MCF 10A (cell line): Measurements from ENCODE around the gene TARS1. TPM values are rescaled to one million over a fixed set of nuclear protein-coding genes. Genes with fewer than 3 reads are reported as not detected.
"Not testable (repeated sequence)": the region's sequence is repeated elsewhere in the genome, so short reads cannot be mapped to it uniquely, and the experiment has no call there.

Source experiments
- BruUV-seq: library from RNA; stranded (reverse); fragments of 400-500 nt; replicated peaks from 2 replicates; lab custom pipeline; 2021; lab: Mats Ljungman, UMichigan
- CTCF ChIA-PET: fragments of 300-600 bp; sonication (Branson Sonifier 250); formaldehyde crosslinking; extraction: SDS; loops from one replicate; lab custom pipeline; 2021; ENCODE audit warnings: antibody characterized with exemption, inconsistent platforms; lab: Yijun Ruan, JAX
- POLR2A ChIA-PET: fragments of 300-600, 350-650 bp; sonication (Branson Sonifier 250); formaldehyde crosslinking; extraction: SDS; loops from one replicate; lab custom pipeline; 2020; ENCODE audit warnings: antibody characterized with exemption, inconsistent platforms; lab: Yijun Ruan, JAX
- DNase-seq: peaks from one replicate; pipeline ENCODE4 v3.0.0-alpha.2; 2018; ENCODE audit not compliant: unreplicated experiment
- H3K27ac Mint-ChIP-seq: one replicate; pipeline ENCODE4 v1.8.0; 2022; ENCODE audit warnings: mild to moderate bottlenecking, low read depth, mixed read lengths; ENCODE audit not compliant: unreplicated experiment
- H3K27me3 Mint-ChIP-seq: one replicate; pipeline ENCODE4 v1.8.0; 2022; ENCODE audit warnings: mixed read lengths; ENCODE audit not compliant: insufficient read depth, unreplicated experiment
- H3K36me3 Mint-ChIP-seq: one replicate; pipeline ENCODE4 v1.8.0; 2022; ENCODE audit warnings: mild to moderate bottlenecking, moderate library complexity, mixed read lengths; ENCODE audit not compliant: insufficient read depth, unreplicated experiment
- H3K4me1 Mint-ChIP-seq: one replicate; pipeline ENCODE4 v1.8.0; 2022; ENCODE audit warnings: mixed read lengths; ENCODE audit not compliant: insufficient read depth, unreplicated experiment
- H3K4me3 Mint-ChIP-seq: one replicate; pipeline ENCODE4 v1.8.0; 2022; ENCODE audit warnings: mild to moderate bottlenecking, moderate library complexity, mixed read lengths; ENCODE audit not compliant: unreplicated experiment
- H3K9me3 Mint-ChIP-seq: one replicate; pipeline ENCODE4 v1.8.0; 2022; ENCODE audit warnings: mixed read lengths; ENCODE audit not compliant: unreplicated experiment
- CTCF ChIP-seq: fragments of 200-600 bp; IDR thresholded peaks from one replicate; pipeline ENCODE4 v1.8.0; 2022; ENCODE audit warnings: antibody characterized with exemption, mild to moderate bottlenecking; ENCODE audit not compliant: unreplicated experiment
- intact Hi-C: fragments of 100-400 bp; cut with micrococcal nuclease; formaldehyde crosslinking; loops from 2 replicates; pipeline ENCODE4 v1.14.1; 2022
- total RNA-seq: library from RNA; stranded (reverse); gene quantifications from 2 replicates; pipeline ENCODE4 v1.2.3, GENCODE V29; 2022

TARS1 gene
- total RNA-seq, 1 experiment from 2014 or later = 469 TPM

- no peak overlapping the region for H3K27ac Mint-ChIP-seq
- DNase-seq = no peak
- H3K9me3 Mint-ChIP-seq = peaks cover 11% of the 10 kb centered on the region
- CTCF ChIA-PET = interaction anchor here (0.6 to 1.8 kb wide), 6 partner anchors 9 to 539 kb away, joined by 3 to 9 read pairs (median 4); no protein-coding TSS in a partner anchor
- no TSS peak for BruUV-seq
- no peaks in the 10 kb centered on the region for H3K4me1 Mint-ChIP-seq
- H3K36me3 Mint-ChIP-seq = no peaks in the 10 kb centered on the region
- POLR2A ChIA-PET = interaction anchor here (0.6 kb wide), 1 partner anchor 571 kb away, joined by 3 read pairs; no protein-coding TSS in a partner anchor
- no peak overlapping the region for H3K4me3 Mint-ChIP-seq
- H3K27me3 Mint-ChIP-seq = no peaks in the 10 kb centered on the region
- intact Hi-C loops = no loop called here
- TF ChIP-seq CTCF = no peak
Observed at GRCh38 chr5:33430983-33431382, 9.8 kb upstream of the TARS1 start.

DNA sequence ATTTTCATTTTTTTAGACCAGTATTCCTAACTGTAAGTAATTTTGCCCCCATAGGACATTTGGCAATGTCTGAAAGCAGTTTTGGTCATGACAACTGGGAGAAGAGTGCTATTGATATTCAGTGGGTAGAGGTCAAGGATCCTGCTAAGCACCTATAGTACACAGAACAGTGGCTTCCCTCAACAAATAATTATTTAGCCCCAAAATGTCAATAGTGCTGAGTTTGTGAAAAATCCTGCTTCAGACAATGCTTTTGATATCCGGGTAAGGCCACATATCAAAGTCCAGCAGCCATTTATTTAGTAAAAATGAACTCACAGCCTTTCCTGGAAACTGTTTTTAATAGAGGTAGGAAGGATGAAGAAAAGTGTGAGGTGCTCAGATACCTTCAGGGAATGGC, 8.1 kb upstream of the TARS1 start:
- no peak for DNase-seq
- BruUV-seq = no TSS peak
- POLR2A ChIA-PET = no interaction called here
- CTCF ChIA-PET = interaction anchor here (0.5 to 4.1 kb wide), 5 partner anchors 9 to 1201 kb away, joined by 3 to 72 read pairs (median 6); partner anchors contain the start of gene RXFP3
- TF ChIP-seq CTCF = no peak
- H3K27ac Mint-ChIP-seq = no peak overlapping the region
- H3K4me3 Mint-ChIP-seq = no peak overlapping the region
- H3K4me1 Mint-ChIP-seq = no peaks in the 10 kb centered on the region
- intact Hi-C loops = no loop called here
- no peaks in the 10 kb centered on the region for H3K36me3 Mint-ChIP-seq
- H3K27me3 Mint-ChIP-seq = no peaks in the 10 kb centered on the region
- peaks cover 11% of the 10 kb centered on the region for H3K9me3 Mint-ChIP-seq

DNA sequence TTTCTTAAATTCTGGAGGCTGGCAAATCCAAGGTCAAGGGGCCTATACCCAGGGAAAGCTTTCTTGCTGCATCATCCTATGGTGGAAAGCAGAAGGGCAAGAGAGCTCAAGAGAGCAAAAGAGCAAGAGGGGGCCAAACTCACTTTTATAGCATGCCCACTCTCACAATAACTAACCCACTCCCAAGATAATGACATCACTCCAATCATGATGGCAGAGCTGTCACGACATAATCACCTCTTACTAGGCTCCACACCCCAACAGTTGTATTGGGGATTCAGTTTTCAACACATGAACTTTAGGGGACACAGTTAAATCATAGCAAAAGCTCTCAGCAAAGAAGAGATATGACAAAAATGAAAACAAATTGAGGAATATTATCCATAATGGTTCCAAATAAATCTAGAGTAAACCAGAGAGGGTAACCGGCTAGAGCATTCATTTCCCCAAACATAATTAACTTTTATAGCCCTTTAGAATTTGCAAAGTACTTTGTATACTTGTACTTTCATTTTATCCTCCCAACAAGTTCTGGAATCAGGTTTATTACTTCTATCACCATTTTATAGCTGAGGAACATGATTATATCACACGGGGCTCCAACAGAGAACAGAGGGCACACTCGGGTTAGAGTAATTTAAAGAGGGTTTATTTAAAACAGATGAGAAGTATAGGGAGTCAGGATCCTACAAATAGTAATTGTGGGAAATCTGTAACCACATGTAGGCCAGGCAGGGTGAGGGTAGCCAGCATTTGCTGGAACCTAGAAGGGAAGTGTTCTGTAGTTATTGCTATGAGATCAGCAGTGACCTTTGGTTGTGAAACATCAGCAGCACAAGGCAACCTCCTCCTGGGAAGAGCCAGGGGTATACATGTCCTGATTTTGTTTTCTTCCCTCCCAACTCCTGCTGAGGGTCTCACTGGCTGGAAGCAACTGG, 7.2 kb upstream of the TARS1 start:
- peaks cover 5% of the 10 kb centered on the region for H3K4me1 Mint-ChIP-seq
- DNase-seq = no peak
- no peak overlapping the region for H3K4me3 Mint-ChIP-seq
- CTCF ChIA-PET = interaction anchor here (0.5 to 4.1 kb wide), 8 partner anchors 9 to 1202 kb away, joined by 3 to 72 read pairs (median 5); partner anchors contain the start of gene RXFP3
- POLR2A ChIA-PET = no interaction called here
- H3K27ac Mint-ChIP-seq = no peak overlapping the region
- H3K9me3 Mint-ChIP-seq = peaks cover 10% of the 10 kb centered on the region
- no peaks in the 10 kb centered on the region for H3K27me3 Mint-ChIP-seq
- H3K36me3 Mint-ChIP-seq = no peaks in the 10 kb centered on the region
- intact Hi-C loops = no loop called here
- BruUV-seq = no TSS peak
- no peak for TF ChIP-seq CTCF

DNA sequence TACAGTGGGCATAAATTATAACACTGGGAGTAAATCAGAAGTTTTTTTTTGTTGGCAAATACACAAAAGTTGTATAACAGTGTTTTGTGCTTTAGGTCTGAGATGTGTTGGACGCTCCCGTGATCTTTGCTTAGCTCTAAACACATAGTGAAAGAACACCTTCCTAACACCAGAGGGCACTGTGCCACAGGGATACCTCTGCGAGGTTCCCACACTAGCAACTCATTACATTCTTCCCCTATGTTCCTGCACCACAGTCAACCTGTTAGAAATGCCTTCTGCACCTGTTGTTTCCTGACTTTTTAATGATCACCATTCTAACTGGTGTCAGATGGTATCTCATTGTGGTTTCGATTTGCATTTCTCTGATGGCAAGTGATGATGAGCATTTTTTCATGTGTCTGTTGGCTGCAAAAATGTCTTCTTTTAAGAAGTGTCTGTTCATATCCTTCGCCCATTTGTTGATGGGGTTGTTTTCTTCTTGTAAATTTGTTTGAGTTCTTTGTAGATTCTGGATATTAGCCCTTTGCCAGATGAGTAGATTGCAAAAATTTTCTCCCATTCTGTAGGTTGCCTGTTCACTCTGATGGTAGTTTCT, 4.8 kb upstream of the TARS1 start:
- not testable (repeated sequence) for H3K27me3 Mint-ChIP-seq, H3K4me1 Mint-ChIP-seq, H3K9me3 Mint-ChIP-seq, BruUV-seq, H3K27ac Mint-ChIP-seq, H3K36me3 Mint-ChIP-seq, H3K4me3 Mint-ChIP-seq
- ChIA-PET POLR2A (interaction anchor here (0.9 kb wide), 1 partner anchor 499 kb away, joined by 6 read pairs; no protein-coding TSS in a partner anchor), CTCF (interaction anchor here (0.7 to 4.1 kb wide), 8 partner anchors 10 to 534 kb away, joined by 3 to 72 read pairs (median 6); partner anchors contain the start of gene RXFP3)
- intact Hi-C loops = loop anchor here (1.0 to 5.0 kb wide), 3 partner anchors 498 to 1031 kb away; no protein-coding TSS in a partner anchor
- peak; percentile 80 for DNase-seq
- TF ChIP-seq CTCF = peak; percentile 60
